ENCODE measurements around the gene PSMC3.

PSMC3 gene

GRCh38 chr11:47411884-47412746, 14.1 kb downstream of the PSMC3 start:
- peak; percentile 94 for DNase-seq

GRCh38 chr11:47410370-47411264, 15.6 kb downstream of the PSMC3 start:
- DNase-seq, result no peak

DNA sequence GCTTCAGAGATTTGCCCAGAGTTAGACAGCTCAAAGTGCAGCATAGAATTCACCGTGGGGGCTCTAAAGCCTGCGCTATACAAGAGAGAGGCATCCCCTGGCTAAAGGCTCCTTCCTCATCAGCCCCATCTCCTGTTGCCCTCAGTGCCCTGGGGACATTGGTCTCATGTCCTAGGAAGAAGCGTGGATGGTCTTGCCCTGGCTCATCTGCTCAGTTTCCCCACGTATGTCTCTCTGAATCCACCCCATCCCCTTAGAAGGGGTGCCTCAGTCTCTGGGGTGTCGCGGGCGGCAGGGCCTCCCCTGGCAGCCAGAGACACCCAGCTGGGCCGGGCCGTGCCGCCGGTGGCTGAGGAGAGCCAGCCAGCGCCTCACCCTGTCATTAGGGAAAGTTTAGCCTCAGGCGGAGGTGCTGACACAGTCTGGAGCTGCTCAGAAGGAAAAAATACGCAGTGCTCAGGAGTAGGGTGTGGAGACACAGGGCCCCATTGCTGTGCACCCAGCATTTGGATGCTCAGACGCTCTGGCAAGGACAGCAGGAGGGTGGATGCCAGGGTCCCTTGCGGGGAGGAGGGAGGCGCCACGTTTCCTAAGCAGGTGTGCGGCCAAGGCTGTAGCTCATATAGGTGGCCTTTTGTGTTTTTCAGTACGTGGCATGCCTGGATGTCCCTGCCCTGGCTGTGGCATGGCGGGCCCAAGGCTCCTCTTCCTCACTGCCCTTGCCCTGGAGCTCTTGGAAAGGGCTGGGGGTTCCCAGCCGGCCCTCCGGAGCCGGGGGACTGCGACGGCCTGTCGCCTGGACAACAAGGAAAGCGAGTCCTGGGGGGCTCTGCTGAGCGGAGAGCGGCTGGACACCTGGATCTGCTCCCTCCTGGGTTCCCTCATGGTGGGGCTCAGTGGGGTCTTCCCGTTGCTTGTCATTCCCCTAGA, 16.5 kb downstream of the PSMC3 start:
- peak; percentile 31 for DNase-seq

- DNase-seq, result peak; percentile 88
Measured at GRCh38 chr11:47408598-47409439, 17.4 kb downstream of the PSMC3 start.

- peak; percentile 100 for DNase-seq
Measured at GRCh38 chr11:47407746-47408590, 18.3 kb downstream of the PSMC3 start, which contains the start of gene SLC39A13. Gene SLC39A13 (plus strand): TSS chr11:47408590. CDS start chr11:47410095, 1,505 bp downstream.

DNA sequence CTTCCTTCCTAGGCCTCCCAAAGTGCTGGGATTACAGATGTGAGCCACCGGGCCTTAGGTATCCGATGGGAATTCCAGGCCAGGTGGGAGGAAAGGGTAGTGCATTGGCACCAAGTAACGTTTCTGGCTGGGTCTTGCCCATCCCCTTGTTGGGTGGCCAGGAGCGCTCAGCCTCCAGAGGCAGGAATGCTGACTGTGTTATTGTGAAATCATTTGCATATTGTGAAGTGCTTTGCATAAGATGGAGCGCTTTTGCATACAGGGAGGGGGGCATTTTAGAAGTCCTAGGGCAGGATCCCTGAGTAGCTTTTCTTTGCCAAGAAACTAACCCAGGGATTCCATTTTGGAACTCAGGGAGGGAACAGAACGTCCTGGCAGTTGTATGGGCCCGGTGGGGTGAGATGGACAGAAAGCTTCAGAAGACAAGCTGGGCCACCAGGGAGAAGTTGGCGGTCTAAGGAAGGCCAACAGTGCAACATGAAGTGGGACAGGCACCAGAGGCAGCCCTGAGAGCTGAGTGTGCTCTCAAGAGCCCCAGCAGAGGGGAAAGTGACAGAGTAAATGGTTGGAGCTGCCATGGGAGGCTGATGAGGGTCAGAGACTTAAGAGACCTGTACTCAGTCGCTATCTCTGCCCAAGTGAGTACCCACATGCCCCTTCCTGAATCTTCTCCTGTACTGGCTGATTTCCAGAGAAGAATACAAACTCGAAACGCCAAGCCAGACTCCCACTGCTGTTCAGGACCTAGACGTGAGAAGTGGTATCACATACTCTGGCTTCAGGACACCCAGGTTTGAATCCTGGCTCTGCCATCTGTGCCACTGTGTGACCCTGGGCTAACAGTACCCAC, 19.1 kb downstream of the PSMC3 start:
- peak; percentile 29 for DNase-seq

- DNase-seq, result no peak
Measured at GRCh38 chr11:47403571-47403970, 22.7 kb downstream of the PSMC3 start.

DNA sequence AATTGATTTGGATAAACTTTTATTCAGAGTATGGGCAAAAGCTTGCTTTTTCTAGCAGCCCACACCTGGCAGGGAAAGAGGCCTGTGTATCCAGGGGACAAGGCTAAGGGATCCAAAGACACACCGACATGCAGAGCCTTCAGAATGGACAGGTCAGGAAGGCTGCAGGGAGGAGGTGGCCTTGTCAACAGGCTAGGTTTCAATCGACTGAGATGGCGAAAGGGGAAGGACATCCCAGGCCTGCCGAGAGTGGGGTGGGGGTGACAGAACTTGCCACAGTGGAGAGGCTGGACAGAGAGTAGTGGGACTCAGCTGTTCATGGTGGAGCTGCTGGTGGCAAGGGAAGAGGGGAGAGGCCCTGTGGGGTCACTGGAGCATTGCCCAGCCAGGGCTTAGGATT, 23.1 kb downstream of the PSMC3 start:
- no peak for DNase-seq

DNA sequence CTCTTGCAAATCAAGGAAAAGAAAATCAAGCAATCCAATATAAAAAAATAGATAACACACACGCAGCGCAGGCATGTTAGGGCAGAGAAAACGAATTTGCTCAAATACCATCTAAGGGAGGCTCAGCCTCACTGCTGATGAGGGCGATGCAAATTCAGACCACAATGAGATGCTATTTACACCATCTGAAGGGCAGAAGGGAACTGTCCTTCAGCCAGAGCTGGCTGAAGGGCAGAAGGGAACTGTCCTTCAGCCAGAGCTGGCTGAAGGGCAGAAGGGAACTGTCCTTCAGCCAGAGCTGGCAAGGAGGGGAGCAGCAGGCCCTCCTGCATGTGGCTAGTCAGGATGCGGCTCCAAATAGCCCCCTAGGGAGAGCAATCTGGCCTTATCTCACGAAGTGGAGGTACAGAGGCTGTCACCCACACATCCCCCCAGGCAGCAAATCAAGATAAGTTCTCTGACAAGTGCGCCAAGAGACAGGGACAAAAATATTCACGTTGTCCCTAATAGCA, 25.4 kb downstream of the PSMC3 start:
- DNase-seq, result no peak

GRCh38 chr11:47399860-47400767, 26.1 kb downstream of the PSMC3 start:
- no peak for DNase-seq

GRCh38 chr11:47398551-47398950, 27.7 kb downstream of the PSMC3 start:
- DNase-seq, result no peak

DNA sequence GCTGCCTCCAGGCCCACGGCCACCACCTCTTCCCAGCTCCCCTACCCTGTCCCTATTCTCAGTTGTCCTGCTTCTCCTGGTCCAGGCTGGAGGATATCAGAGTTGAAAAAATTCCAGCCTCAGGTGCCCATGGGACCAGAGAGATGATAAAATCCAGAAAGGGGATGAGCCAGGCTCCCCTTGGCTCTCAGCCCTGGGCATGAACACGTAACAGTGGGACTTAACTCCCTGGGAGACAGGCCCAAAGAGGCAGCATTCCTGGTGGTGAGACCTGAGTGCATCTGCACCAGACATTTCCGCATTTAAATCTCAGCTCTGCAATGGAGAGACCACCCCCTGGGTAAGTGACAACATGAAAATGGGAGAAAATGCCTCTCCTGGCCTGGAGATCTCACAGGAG, 28.2 kb downstream of the PSMC3 start:
- no peak for DNase-seq

GRCh38 chr11:47396049-47396320, 30.3 kb downstream of the PSMC3 start:
- no peak for DNase-seq

- DNase-seq, result no peak
Measured at GRCh38 chr11:47395223-47396048, 30.8 kb downstream of the PSMC3 start.

- DNase-seq, result no peak
Measured at GRCh38 chr11:47394322-47395222, 31.7 kb downstream of the PSMC3 start.

DNA sequence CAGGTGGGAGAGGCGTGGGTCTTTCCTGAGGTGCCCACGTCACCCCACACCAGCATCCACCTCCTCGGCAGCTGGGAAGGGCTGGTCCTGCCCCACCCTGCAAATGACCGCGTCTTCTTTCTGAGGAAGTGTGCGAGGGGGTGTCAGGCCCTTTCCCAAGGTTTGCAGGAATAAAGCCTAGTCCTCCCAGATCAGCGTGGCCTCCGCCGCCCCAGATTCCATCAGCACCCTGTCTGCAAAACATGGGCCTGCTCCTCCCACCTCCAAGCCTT, 32.3 kb downstream of the PSMC3 start:
- DNase-seq, result no peak

All from 8988T (cell line).